AG20443 (cell line): ENCODE measurements around the gene ZBTB4.
"Not testable (repeated sequence)": the region's sequence is repeated elsewhere in the genome, so short reads cannot be mapped to it uniquely, and the experiment has no call there.

Source experiments
- DNase-seq: peaks from one replicate; pipeline ENCODE4 v3.0.0; 2012; ENCODE audit warnings: low spot score, mixed read lengths

ZBTB4 gene

DNA sequence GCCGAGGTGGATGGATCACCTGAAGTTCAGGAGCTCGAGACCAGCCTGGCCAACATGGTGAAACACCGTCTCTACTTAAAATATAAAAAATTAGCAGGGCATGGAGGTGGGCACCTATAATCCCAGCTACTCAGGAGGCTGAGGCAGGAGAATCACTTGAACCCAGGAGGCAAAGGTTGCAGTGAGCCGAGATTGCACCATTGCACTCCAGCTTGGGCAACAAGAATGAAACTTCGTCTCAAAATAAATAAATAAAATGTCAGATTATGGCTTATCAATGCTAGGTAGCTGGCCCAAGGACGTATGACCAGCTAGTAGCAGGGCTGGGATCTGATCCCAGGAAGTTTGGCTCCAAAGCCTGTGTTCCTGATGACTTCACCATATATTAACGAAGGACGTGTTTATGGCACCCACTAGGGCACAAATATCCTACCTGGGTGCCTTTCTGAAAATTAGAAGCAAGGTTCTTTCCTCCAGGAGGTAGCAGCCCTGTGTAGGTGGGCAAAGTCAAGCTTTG is 8.9 kb downstream of the ZBTB4 start:
- DNase-seq = not testable (repeated sequence)

DNA sequence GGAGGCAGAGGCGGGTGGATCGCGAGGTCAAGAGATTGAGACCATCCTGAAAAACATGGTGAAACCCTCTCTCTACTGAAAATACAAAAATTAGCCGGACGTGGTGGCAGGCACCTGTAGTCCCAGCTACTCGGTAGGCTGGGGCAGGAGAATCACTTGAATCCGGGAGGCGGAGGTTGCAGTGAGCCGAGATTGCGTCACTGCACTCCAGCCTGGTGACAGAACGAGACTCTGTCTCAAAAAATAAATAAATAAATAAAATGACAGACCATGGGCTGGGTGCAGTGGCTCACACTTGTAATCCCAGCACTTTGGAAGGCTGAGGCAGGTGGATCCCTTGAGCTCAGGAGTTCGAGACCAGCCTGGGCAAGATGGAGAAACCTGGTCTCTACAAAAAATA is 9.6 kb downstream of the ZBTB4 start:
- not testable (repeated sequence) for DNase-seq

DNA sequence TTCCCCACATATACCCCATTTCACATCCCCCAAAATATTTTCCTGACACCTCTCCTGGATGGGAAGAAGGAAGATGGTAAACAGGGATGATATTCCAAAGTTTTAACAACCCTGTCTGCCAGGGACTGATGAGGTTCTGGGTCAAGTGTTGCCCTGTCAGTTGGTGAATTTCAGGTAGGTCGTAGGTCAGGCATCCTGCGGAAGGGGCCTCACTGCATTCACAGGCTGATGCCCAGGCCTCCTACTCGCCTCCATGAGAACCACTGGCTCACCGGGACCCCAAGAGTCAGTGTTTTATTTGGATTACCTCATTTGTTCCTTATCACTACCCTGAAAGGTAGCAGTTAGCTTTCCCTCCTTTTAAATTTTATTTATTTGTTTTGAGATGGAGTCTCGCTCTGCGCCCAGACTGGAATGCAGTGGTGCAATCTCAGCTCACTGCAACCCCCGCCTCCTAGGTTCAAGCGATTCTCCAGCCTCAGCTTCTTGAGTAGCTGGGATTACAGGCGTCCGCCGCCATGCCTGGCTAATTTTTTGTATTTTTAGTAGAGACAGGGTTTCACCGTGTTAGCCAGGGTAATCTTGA is 10.5 kb downstream of the ZBTB4 start:
- no peak for DNase-seq

DNA sequence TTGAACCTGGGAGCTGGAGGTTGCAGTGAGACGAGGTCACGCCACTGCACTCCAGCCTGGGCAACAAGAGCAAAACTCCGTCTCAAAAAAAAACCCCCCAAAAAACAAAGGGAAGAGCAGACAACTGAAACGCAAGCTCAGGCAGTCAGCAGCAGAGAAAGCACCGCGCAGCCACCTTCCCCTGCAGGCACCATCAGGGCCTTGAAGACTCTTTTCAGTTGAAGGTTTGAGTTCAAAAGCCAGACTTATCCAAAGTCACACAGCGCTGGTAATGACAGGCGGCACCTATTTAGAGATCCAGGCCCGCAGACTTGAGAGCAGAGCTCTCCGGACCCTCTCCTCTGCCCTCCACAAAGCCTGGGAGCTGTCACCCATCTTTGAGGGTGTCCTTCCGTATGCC is 11.1 kb downstream of the ZBTB4 start:
- DNase-seq = no peak

DNA sequence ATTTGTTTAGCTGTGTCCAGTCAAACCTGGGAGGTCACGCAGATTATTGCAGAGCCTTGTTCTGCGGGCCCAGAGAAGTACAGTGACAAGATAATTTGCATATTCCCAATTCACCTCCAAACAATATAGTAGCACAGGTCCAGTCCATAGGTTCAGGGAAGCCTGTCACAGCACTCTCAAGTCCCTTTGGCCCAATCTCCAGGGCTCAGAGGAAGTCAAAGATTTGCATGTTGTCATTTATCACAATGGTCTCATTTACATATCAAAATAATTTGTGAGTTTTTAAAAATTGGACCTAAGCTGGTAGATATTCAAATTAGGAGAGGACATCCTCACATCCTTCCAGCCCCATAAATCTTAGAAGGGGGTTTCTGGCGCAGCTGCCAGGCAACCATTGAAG is 11.9 kb downstream of the ZBTB4 start:
- DNase-seq = no peak

DNA sequence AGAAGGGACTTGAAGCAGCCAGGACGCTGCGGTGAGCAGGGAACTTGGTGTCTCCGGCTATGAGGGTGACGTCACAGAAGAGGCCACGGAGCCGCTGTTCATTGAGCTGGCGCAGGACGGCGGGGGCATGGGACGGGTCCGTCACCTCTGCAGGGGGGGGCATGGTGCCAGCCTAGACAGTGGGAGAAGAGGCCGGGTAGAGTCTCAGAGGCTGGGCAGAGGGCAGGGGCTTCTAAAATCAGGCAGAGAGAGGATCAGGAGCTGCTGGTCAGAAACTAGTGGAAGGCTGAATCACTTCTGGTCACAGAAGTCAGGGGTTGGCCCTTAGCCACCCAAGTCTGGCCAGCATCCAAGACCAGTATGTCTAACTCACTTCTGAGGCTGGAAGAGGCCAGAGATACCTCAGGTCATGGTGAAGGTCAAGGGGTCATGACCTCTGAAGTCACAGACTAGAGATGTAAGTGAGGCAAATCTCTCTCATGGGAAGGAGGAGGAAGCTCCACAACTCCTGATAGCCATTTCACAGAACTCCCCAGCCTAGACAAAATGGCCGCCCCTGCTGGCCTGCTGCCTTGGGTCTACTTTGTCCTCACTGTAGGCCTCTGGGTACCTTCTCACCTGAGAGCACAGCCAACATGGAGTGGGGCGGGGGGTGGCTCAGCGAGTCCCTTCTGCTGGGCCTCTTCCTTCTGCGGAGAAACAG is 12.6 kb downstream of the ZBTB4 start:
- peak; percentile 58 for DNase-seq

DNA sequence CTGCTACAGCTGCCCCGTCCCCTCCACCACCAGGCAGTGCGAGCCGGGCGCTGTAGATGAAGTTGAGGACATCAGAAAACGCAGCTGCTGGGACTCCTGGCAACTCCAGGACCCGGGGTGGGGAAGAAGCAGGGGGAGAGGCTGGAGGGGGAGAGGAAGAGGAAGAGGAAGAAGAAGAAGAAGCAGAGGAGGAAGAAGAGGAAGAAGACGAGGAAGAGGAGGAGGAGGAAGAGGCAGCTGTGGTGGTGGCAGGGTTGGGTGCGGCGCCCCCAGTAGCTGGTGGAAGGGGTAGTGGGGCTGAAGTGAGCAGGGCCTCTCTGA is 13.2 kb downstream of the ZBTB4 start:
- no peak for DNase-seq

DNA sequence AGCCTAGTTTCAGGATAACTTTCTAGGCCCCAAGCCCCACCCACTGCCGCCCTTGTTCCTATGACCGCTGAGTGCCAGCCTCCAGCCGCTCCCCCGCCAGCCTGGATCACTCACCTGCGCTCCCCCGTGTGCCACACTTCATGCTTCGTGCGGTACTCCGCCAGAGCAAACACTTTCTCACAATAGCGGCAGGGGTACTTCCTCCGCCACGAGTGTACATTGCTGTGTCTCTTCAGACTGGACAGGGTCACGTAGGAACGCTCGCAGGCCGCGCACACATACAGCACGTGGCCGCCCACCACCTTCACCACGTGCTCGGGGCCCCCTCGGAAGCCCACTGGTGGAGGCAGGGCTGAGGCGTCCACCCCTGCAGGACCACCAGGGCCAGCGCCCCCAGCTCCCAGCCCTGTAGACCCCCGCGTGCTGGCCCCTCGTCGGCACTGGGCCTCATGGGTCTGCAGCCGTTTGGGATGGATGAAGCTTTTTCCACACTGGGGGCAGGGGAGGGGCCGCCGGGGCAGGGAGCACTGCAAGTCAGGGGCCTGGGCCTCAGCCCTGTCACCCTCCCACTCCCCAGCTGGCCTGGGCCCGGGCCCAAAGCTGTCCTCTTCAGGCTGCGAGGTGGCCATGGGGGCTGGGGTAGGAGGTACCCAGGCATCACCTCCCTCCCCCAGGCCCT is 13.7 kb downstream of the ZBTB4 start:
- DNase-seq = no peak

DNA sequence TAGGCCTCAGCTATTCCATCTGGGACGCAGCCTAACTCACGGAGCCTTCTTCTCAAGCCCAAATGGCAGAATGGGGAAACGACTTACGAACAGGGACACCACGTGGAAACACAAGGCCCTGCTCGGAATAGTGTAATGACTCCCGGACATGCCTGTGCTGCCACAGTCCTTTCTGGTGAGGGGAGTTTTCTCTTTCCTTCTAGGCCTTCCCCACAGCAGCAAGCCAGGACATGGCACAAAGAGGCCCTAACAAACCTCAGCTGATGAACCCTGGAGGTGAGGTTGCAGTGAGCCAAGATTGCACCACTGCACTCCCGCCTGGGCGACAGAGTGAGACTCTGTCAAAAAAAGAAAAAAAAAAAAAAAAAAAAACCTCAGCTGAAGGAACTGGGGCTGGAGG is 15.3 kb downstream of the ZBTB4 start:
- no peak for DNase-seq

DNA sequence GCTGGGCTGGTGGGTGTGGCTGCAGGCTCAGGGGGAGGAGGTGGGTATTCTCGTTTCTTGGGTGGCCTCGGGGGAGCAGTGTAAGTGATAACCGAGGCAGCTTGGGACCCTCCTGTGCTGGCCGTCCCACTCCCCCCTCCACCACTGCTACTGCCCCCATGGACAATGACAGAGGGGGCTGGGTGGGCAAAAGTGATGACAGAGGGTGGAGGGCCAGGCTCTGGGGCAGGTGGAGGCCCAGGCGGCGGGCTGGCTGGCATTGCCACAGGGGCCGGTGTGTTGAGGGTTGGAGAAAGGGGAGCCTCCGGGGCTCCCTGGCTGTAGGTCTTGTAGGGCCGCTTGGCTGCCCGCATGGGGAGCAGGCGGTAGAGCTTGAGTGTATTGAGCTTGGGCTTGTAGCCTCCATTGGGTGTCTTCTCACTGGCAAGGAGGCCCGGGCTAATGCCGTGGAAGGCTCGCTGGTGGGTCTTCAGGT is 16.0 kb downstream of the ZBTB4 start:
- DNase-seq = no peak

DNA sequence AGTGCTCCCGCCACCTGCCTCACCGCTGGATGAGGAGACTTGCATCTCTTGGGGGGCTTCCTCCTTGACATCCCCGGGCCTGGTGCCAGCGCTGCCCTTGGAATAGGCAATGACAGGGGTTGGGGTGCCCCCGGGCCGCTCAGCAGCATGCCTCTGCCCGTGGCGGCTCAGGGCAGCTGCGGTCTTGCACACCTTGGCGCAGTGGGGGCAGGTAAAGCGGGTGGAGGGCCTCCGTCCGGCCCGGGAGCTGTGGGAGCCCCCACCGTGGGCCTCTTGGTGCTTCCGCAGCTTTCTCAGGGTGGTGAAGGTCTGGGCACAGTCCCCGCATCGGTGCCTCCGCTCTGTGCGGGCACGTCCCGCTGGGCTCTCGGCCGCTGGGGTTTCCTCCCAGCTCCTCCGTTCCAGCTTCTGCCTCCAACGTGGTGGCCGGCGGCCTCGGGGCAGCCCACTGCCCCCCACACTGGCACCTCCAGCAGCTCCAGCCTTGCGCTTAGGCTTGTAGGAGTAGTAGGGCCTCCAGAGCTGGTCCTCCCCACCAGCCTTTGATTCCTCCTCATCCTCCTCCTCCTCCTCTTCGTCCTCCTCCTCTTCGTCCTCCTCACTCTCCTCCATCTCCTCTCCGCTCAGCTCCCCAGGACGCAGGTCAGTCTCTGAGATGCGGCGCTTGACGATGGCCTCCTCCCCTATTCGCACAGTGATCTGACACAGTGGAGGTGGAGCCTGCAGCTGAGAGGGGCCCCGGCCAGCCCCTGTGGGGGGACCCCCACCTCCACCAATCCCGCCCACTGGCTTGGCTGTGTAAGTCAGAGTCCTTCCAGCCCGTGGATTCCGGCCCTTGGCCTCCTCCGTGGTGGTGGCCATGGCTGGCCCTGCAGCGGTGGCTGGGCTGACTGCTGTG is 16.7 kb downstream of the ZBTB4 start:
- DNase-seq = no peak

DNA sequence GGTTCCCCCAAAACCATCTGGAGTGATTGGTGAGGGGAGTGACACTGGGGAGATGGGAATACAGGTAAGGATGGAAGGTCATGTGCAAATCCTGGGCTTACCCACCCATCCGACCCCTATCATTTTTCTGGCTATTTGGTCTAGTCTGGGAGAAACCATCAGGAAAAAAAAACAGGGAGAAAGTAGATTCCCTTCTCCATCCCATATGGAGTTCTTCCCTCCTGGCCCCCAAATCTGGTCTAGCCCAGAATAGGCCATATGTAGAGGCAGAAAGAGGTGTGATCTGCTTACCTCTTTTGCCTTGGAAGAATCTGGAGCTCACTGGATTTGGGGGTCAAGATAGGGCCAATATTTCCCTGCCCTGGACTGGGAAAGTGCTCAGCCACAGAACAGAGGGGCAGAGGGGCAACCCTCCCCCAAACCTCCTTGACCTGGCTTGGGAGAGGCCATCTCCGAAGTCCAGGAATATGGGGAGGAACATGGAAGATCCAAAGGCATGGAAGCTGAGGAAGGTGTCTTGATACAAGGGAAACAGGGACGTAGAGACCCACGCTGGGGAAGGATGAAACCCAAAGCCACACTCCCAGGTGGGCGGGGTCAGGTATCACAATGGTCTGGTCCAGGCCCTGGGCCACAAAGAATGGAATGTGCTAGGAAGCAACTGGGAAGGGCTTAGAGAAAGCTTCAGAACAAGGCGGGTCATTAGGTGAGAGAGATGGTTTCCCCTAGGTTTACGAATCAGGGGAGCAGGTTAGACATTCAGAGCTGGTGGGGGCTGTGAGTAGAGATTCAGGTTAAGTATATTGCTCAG is 18.4 kb downstream of the ZBTB4 start:
- no peak for DNase-seq

DNA sequence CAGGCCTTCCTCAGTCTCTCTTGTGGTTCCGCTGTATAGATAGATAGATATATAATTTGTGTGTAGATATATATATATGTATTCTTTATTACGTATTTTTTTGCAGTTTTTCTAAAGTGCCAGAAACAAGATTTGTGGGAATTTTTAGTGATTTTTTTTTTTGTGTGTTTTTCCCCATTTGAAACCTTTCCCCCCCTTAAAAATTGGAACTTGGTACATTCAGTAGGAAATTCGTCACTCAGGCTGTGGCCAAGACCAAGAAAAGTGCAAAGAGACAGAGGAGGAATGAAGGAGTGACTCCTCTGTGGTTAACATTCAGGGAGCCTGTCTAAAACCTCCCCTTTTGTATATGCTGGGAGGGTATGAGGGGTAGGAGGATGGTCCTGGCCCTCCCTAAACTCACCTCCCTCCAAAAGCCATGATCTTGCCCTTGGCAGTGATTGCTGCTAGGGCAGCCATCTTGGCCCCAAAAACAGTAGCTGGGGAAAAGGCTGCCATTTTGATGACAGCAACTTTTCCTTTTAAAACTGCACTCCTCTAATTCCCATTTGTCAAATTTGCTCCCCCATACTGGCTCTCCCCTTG is 19.4 kb downstream of the ZBTB4 start:
- no peak for DNase-seq

DNA sequence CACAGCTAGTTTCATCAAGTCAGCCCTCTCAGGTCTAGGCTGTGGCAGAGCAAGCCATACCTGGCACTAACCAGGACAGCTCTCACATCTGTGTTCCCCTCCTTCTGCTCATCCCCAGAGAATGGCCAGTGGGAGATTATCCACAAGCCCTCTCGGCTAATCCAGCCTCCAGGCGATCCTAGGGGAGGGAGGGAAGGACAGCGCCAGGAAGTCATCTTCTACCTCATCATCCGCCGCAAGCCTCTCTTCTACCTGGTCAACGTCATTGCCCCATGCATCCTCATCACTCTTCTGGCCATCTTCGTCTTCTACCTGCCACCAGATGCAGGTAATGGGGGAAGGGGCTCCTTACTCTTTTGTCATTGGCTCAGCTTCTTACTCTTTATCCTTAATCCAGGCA is 31.0 kb downstream of the ZBTB4 start:
- no peak for DNase-seq

DNA sequence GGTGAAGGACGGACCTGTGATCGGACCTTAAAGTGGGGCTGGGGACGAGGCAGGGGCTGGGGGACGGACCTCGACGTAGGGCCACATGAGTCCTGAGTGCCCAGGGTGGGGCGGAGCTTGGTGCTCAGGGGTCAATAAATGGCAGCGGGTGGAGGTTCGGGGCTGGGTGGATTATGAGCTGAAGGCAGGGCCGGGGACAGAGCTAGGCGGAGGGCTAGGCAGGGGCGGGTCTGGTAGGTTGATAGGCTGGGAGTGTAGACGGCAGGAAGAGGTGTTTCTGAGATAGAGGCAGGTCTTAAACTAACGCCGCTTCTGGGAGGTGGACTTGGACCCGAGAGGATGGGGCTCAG is 33.8 kb downstream of the ZBTB4 start:
- no peak for DNase-seq

DNA sequence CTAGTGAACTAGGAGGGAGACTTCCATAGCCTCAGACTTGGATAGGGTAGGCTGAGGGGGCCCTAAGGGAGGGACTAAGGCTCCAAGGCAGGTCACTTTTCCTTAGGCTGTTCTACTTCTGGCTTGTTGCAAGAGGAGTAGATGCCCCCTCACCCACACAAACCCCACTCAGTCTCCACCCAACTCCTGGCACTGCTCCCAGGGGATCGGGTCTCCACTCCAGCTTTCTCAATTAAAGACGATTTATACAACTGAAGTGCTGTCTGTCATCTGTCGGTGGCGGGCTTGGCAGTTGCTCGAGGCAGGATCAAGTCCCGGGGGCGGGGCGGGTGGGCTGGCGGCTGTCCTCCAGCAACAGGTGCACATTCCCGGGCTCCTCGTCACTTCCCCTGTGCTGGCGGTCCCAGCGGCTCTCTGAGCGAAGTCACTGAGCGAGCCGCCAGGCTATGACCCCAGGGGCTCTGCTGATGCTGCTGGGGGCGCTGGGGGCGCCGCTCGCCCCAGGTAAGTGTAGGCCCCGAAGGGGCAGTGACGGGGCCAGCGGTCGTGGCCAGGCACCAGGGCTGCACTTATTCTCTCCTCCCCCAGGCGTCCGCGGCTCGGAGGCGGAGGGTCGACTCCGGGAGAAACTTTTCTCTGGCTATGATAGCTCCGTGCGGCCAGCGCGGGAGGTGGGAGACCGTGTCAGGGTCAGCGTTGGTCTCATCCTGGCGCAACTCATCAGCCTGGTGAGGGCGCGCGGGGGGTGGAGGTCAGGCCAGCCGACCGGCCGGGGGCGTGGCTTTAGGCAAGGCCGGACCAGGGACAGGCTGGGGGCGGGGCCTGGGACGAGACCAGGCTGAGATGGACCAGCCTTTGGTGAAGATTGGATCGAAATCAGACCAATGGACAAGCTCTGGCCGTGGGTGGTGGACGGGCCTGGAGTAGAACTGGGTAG is 34.5 kb downstream of the ZBTB4 start, which contains the start of gene CHRNB1:
TSS of gene CHRNB1 (plus strand) at position 380 of the 937 bp plus-strand sequence. CDS start at position 447, 67 bp downstream.
- DNase-seq = peak; percentile 85

DNA sequence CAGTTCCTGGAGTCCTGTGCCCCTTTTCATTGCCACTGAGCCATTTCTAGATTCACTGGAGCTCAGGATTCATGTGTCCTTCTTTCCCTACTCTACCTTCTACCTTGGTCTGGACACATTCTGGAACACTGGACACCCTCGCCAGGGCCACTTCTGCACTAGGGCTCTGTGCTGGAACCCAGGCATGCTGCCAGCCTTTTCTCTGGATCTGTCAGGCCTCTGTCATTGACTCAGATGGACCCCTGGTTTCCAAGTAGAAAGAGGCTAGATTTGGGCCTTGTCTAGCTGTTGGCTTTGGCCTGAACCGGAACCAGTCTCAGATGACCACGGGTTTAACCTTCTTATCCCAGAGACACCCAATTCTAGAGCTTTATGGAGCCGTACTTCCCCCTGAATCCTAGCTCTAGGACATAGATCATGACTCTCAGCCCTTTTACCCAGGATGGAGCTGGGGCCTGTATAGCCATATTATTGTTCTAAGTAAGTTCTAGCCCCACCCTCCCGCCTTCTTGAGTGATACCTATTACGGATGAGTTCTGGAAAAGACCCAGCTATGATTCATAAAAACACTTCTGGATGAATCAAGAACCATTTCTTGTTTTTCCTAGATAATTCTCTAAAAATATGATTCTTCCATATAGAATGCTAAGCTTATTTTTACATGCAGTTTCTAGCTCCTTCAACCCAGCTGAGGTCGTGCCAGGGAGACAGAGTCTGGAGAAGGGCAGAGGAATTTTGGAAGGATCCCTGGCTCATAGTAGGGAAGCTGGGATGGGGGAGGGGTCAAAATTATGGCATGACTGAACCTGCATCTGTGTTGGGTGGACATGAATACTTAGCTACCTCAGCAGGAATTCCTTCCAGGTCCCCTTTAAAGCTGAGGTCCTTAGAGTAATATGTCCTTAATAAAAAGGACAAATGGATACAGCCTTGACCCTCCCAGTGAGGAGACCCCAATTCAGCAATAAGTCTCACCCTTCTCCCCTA is 35.6 kb downstream of the ZBTB4 start:
- no peak for DNase-seq

DNA sequence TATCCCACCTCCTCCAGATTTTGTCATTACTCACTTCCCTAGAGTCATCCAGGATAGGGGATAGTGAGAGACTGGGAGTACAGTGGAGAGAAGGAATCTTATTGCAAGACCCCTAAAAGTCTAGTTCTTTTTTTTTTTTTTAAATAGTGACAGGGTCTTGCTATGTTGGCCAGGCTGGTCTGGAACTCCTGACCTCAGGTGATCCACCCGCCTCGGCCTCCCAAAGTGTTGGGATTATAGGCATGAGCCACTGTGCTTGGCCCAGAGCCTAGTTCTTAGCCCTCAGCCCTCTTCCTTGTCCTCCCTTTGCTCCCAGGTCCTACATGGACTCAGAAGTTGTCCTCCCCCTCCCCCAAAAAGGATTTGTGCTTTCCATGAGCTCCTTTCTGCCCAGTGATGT is 37.3 kb downstream of the ZBTB4 start:
- no peak for DNase-seq

DNA sequence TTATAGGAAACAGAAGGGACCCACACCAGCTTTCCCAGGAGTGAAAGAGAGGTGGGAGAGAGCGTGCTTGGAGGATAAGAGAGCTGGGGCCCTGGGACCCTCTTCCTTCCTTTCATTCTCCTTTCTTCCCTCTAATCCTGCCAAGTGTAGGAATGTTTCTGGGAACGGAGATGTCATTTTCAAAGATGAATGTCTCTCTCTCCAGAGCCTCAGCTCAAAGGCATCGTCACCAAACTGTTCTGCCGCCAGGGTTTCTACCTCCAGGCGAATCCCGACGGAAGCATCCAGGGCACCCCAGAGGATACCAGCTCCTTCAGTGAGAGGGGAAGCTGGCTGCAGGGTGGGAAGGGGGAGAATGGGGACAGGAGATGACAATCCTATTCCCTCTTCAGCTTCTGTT is 38.2 kb downstream of the ZBTB4 start:
- no peak for DNase-seq
